HEK293T (cell line): Measurements from ENCODE around the gene PCA3.

Source experiments
- ARNT ChIP-seq: fragments of 450-650 bp; IDR thresholded peaks from 2 replicates; pipeline ENCODE4 v1.6.1; 2017; ENCODE audit warnings: mild to moderate bottlenecking
- BHLHE40 ChIP-seq: fragments of 450-650 bp; IDR thresholded peaks from 2 replicates; pipeline ENCODE4 v1.6.1; 2016; ENCODE audit warnings: mild to moderate bottlenecking, moderate library complexity, borderline replicate concordance
- ELF4 ChIP-seq: fragments of 450-650 bp; IDR thresholded peaks from 2 replicates; pipeline ENCODE4 v1.6.1; 2017; ENCODE audit warnings: antibody characterized with exemption
- FOXA1 ChIP-seq: fragments of 450-650 bp; IDR thresholded peaks from 2 replicates; pipeline ENCODE4 v1.6.1; 2016; ENCODE audit warnings: mild to moderate bottlenecking
- FOXK2 ChIP-seq: fragments of 450-650 bp; IDR thresholded peaks from 2 replicates; pipeline ENCODE4 v1.6.1; 2016; ENCODE audit warnings: mild to moderate bottlenecking
- FOXM1 ChIP-seq: fragments of 450-650 bp; IDR thresholded peaks from 2 replicates; pipeline ENCODE4 v1.6.1; 2017; ENCODE audit warnings: mild to moderate bottlenecking, borderline replicate concordance
- HDGF ChIP-seq: fragments of 450-650 bp; IDR thresholded peaks from 2 replicates; pipeline ENCODE4 v1.6.1; 2017; ENCODE audit warnings: antibody characterized with exemption, borderline replicate concordance
- L3MBTL2 ChIP-seq: fragments of 450-650 bp; conservative IDR thresholded peaks from 2 replicates; pipeline ENCODE4 v1.6.1; 2016; ENCODE audit warnings: mild to moderate bottlenecking
- LEF1 ChIP-seq: fragments of 450-650 bp; IDR thresholded peaks from 2 replicates; pipeline ENCODE4 v1.6.1; 2017; ENCODE audit warnings: mild to moderate bottlenecking, borderline replicate concordance
- SP1 ChIP-seq: fragments of 450-650 bp; IDR thresholded peaks from 2 replicates; pipeline ENCODE4 v1.6.1; 2017
- SUZ12 ChIP-seq: fragments of 450-650 bp; IDR thresholded peaks from 2 replicates; pipeline ENCODE4 v1.6.1; 2016; ENCODE audit warnings: mild to moderate bottlenecking
- TARDBP ChIP-seq: fragments of 450-650 bp; IDR thresholded peaks from 2 replicates; pipeline ENCODE4 v1.6.1; 2016
- ZNF384 ChIP-seq: fragments of 450-650 bp; IDR thresholded peaks from 2 replicates; pipeline ENCODE4 v1.6.1; 2016

DNA sequence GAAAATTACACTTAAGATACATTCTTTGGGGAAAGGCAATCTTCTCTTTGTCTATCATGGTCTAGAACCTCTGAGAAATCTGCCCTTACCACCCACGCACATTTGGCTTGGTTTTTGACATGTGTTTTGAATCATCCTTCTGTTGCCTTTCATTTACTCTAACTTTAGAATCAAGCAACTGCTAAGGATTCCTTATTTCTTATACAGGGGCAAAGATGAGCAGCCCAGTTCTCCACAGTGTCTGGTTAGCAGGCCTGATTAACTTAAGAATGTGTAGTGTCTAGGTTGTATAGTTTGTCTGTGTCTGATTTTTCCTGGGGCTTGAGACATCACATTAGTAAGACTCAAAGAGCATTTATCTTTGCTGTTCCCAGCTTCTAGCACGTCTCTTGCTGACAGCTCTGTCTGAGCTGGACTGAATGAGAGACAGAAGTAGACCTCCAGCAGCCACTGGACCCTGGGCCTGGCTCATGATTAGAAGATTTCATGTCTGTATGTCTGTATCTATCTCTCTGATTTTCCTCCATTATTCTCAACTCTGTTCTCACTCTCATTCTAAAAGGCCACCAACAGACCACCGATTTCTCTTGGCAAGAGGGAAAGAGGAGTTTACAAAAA is 31.8 kb upstream of the PCA3 start:
- TF ChIP-seq ELF4 (no peak), FOXM1 (no peak), SP1 (no peak), FOXK2 (no peak), SUZ12 (no peak), L3MBTL2 (no peak), FOXA1 (no peak), ZNF384 (no peak), ARNT (no peak), TARDBP (no peak), LEF1 (no peak), BHLHE40 (no peak), HDGF (no peak)
